ENCODE measurements around the gene OVCA2.

OVCA2 gene

DNA sequence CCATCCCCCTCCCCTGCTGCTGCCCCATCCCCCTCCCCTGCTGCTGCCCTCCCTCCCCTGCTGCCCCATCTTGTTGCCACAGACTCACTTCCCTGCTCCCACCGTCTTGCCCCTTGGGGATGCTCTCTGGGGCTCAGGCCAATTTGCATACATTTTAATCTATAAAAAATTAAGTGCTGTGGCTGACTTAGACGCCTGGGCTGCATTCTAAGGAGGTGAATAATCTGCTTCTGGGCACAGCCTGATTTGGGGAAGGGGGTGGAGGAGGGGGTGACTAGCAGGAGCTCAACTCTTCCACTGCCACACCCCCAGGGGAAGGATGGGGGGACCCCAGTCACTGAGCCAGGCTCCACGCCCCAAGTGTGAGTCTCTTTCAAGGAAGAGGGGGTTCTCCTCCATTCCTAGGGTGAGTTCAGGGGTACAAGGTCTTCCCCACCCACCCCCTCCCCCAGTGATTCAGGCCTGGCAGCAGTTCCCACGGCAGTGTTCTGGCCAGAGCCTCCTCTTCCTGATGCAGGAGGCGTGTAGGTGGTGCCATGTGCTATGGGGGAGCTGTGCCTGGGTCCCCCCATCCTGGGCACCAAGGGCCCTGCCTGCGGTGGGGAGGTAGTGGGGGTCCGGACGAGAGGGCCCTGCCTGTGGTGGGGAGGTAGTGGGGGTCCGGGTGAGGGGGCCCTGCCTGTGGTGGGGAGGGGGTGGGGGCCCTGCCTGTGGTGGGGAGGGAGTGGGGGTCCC, 6.8 kb upstream of the OVCA2 start:
- DNase-seq, result no peak

DNA sequence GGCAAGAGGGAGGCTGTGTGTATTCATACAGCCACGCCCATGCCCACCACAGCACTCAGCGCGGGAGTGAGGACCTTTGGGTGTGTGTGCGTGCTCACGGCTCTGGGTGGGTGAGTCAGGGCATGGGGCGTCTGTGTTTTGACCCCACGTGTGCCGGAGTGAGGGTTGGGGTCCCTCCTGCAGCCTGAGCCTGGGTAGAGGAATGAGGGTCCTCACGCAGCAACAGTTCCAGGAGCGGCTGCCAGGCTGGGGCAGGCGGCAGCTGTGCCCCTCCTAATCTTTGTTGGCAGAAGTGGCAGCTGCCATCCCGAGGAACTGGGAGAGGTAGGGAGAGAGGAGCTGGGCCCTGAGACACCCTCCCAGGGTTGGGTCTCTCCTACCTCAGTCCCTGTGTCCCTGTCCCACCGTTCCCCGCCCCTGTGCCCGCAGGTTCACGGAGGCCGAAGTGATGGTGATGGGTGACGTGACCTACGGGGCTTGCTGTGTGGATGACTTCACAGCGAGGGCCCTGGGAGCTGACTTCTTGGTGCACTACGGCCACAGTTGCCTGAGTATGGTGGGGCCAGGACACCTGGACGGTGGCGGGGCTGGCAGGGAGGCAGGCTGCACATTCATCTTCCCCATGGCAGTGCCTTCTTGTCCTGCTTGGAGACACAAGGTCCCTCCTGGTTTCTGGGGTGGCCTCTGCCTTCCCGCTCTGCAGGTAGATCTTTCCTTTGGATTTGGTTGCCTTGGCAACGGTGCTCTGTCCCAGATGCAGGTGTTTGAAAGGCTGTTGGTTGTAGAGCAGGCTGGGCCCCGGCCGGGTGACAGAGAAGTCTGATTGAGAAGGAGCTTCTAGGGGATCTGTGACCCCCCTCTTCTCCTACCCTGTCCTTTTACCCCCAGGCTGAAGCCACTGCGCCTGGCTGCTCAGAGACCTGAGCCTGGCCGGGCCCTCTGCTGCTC, 6.0 kb upstream of the OVCA2 start:
- DNase-seq, result no peak

DNA sequence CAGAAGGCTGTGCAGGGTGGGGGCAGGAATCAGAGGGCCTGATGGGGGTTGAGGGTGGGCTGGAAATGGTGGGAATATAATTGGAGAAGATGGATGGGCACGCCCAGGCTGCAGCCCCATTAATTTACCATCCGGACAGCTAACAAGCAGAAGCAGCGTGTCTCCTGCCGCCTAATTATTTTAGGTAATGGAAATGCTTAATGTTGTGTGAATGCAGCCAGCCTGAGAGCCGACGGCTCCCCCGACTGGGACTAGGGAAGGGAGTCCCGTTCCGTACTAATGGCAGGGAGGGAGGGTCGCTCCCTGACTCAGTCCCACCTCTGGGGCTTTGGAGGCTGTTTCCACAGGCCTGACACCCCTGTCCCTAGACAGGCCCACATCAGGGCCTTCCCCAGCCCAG, 4.7 kb upstream of the OVCA2 start:
- no peak for DNase-seq

DNA sequence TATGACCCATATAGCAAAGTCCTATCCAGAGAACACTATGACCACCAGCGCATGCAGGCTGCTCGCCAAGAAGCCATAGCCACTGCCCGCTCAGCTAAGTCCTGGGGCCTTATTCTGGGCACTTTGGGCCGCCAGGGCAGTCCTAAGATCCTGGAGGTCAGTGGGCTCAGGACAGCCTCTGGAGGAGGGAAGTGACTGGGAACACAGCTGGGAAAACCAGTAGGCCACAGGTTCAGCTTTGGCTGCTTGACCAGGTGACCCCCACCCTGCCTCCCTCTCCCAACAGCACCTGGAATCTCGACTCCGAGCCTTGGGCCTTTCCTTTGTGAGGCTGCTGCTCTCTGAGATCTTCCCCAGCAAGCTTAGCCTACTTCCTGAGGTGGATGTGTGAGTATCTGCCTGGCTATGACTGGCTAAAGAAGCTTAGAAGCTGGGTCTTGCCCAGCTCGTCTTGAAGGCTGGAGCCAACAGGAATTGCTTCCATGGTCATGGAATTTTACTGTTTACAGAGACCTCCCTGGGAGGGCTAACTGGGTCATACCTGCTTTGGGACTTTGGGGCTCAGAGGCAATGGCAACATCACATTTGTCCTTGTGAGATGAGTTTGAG, 1.5 kb upstream of the OVCA2 start:
- no peak for DNase-seq

DNA sequence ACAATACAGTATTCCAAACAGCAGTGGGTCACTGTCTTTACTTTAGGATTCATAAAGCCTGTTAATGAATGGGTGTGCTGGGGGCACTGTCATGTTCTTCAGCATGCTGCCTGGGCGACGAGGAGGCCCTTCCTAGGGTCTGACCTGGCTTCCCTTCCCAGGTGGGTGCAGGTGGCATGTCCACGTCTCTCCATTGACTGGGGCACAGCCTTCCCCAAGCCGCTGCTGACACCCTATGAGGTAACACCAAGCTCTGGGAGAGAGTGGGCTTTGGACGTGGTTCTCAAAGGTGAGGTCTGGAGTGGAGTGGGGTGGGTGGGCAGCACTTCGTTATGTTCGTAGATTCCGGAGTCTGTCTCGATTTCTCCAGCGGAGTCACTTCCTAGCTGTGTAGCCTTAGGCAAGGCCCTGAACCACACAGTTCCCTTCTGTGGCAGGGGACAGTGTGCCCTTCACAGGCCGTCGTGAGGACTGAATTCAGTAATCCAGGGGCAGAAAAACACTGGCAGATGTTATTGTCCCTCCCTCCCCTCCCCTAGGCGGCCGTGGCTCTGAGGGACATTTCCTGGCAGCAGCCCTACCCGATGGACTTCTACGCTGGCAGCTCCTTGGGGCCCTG, 771 bp upstream of the OVCA2 start:
- DNase-seq, result peak; percentile 57

DNA sequence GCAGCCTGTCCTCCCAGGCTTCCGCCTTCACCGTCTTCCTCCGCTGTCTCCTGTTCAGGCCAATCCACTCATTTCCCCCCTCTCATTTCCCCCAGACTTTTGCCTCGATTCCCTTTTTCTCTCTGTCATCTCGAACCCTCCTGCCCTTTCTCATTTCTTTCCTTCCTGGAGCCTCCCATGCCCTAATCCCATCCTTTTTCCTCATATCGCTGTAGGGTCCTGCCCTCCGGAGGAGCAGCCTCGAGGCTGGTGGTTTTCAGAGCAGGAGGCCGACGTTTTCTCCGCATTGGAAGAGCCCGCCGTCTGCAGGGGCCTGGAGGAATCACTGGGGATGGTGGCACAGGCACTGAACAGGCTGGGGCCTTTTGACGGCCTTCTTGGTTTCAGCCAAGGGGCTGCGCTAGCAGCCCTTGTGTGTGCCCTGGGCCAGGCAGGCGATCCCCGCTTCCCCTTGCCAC, 597 bp downstream of the OVCA2 start:
- no peak for DNase-seq

DNA sequence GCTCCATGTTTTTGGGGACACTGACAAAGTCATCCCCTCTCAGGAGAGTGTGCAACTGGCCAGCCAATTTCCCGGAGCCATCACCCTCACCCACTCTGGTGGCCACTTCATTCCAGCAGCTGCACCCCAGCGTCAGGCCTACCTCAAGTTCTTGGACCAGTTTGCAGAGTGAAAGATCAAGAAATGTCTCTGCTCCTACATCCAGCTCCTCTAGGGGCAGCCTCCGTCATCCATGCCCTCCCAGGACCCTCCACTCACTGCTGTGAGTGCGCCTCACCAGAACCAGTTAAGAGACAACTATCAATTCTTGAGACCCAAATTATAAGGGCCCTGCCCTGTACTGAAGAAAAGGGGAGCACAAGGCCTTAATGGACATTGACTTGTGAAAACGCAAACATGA, 1.1 kb downstream of the OVCA2 start:
- DNase-seq, result no peak

DNA sequence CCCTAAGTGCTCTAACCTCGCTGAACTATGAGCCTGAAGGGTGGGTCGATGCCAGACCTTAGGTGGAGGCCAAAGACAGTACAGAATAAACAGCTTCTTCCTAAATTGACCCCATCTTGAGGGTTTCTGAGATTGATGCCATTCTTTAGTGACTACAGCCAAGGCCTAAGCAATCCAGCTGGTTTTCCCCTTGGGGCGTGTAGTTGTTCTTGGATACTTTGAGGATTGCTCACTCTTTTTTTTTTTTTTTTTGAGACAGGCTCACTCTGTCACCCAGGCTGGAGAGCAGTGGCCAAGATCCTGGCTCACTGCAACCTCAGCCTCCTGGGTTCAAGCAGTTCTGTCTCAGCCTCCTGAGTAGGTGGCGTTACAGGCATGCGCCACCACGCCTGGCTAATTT, 2.0 kb downstream of the OVCA2 start:
- no peak for DNase-seq

DNA sequence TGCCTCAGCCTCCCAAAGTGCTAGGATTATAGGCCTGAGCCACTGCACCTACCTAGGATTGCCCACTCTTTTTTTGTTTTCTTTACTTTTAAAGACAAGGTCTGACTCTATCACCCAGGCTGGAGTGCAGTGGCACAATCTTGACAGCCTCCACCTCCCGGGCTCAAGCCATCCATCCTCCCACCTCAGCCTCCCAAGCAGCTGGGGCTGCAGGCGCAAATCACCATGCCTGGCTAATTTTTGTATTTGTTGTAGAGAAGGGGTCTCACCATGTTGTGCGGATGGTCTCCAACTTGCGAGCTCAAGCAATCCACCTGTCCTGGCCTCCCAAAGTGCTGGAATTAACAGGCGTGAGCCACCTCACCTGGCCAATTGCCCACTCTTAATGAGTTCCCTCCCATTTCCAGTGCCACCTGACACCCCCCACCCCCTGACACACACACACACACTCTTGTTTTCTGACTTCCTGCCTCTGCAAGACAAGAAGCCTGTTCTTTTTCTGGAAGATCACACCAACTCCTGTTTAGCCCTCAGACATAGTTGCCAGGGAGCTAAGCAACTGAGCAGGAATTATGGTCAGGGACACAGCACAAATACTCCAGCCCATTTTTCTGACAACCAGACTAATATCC, 2.6 kb downstream of the OVCA2 start:
- no peak for DNase-seq

DNA sequence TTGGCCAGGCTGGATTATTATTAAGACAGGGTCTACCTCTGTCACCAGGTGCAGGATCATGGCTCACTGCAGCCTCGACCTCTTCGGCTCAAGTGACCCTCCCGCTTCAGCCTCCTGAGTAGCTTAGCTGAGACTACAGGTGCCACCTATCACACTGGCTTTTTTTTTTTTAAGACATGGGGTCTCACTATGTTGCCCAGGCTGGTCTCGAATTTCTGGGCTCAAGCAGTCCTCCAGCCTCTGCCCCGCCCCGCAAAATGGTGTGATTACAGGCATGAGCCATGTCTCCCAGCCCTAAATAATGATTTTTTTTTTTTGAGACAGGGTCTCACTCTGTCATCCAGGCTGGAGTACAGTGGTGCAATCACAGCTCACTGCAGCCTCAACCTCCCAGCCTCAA, 5.8 kb downstream of the OVCA2 start:
- no peak for DNase-seq

DNA sequence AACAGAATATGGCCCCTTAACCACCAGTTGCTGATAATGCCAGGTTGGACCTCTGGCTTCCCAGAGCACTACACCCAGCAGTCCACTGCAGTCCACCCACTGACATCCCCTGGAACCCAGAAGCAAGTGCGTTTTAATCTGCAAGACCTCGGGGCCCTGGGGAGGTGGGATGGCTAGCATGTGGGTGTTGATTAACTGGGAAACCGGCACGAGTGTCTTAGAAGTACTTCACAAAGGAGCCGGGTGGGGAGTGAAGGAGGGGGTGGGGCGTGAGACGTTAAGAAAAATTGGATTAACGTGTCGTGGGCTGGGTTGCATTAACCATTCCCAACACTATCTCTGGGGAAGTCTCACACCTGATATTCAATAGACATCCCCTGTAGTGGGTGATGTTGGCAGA, 7.0 kb downstream of the OVCA2 start:
- DNase-seq, result no peak

DNA sequence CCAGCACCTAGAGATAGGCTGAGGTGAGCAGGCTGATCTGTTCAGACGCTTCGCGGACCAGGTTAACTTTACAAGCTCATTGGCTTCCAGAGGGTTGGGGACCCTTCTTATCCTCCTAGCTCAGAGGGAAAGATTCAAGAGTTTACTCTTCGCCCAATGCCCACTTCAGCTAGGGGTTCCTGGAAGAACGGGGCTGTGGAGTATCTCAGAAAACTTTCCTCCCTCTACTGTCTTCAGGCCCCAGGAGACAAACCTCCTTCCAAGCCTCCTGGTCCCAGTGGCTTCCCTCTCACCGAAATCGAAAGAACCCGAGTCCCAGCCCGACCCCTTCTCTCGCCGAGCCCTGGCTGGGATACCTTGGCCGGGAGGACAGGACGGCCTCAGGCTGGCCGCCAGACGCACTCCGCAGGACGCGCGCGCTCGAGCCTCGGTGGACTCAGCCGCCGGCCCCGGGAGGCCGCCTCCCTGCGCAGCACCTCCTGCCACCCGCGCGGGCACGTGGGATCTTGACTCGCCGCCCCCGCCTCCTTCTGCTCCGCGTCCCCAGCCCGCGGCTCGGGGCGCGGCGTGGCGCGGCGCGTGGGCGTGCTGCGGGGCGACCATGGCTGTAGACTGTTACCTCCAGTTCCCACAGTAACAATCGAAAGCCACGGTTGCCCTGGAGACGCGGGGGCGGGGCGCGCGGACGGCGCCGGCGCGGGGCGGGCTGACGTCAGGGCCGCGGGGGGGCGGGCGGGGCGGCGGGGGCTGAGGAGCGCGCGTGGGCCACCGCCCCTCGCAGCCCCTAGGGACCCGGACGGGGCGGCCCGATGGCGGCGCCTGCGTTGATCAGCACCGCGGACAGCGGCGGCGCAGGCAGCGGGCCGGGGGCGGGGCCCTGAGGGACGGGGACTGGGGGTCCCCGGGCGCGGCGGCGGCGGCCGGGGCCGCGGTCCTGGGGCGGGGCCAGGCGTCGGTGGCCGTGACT, 7.8 kb downstream of the OVCA2 start:
- peak; percentile 65 for DNase-seq

DNA sequence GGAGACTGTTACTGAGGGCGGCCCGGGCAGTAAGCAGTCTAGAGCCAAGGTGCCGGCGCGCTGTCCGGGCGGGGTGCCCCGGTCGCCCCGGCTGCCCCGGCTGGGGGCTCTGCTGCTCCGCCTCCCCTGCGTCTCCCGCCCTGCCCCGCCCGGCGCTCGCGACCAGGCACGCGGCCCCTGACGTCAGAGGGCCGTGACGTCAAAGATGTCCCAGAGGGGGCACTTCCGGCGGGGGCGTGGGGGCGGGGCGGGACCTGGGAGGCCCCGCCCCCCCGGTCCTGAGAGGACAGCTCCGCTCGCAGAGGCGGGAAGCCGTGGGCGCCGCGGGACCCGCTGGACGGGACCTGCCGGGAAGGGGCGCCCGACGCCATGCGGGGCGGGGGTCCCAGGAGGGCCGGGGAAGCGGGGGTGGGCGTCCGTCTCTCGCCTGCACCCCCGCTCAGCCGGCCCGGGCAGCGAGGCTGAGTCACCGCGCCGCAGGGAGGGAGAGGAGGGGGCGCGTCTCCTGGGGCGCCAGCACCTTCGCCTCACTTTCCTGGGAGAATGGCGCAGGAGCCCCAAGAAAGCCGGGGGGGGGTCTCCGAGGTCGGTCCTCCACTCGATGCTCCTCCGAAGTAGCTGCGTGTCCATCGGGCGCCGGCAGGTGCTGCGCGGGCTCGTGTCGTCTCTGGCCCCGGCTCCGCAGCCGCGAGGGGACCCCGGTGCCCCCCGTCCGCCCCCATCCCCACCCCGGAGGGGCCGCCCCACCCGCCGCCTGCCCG, 8.7 kb downstream of the OVCA2 start:
- peak; percentile 46 for DNase-seq

DNA sequence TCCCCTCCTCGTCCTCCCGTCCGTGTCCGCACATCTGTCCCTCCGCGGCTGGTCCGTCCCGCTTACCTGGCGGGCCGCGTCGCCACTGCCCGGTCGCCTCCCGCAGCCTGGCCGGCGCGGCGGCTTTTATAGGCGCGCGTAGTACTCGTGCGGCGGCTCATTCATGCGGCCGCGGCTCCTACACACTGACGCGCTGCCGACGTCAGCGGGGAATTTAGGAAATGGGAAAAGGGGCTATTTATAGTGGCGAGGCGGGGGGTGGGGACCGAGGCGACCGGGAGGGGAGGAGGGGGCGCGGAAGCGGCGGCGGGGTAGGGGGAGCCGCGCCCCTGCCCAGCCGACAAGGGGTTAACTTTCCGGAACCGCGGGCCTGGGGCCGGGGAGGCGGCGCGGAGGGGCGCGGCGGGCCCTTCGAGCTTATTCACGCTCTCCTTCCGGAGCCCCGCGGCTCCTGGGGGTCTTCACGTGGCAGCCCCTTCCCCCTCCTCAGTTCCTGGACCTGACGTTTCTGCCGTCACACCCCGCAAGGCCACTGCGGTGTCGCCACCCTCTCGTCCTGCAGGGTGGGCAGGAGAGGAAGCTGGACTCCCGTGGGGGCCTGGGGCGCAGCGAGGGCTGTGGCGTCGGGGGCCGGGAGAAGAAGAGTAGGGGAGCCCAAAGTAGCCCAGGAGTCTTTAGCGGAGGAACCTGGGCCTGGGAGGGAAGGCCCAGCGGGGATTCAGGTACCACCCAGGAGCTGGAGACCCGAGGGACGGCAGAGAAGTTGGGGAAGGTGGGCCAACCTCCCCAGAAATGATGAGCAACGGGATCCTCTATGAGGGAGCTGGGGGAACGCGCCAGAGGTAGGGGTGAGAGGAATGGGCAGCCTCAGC, 9.5 kb downstream of the OVCA2 start:
- DNase-seq, result no peak

DNA sequence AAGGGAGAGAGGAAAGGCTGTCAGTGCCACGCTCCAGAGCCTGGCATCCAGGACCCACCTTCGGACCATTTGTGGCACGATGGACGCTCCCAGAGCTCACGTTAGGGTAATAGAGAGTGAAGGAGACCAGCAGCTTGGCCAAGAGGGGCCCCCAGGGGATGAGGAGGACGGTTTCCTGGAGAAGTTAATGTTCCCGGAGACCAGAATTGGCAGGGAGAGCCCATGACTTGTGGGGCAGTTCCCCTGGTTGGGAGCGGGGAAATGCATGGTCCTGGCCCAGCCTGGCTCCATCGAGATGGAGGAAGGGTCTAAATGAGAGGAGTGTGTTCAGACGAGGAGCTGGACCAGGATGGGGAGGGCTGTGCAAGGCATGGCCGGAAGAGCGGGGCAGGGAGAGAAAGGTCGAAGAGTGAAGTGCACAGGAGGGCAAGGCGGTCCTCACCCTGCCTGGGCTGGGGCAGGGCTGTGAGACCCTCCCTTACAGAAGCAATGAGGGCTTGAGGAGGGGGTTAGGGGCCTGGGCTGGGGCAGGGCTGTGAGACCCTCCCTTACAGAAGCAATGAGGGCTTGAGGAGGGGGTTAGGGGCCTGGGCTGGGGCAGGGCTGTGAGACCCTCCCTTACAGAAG, 10.2 kb downstream of the OVCA2 start:
- no peak for DNase-seq

DNA sequence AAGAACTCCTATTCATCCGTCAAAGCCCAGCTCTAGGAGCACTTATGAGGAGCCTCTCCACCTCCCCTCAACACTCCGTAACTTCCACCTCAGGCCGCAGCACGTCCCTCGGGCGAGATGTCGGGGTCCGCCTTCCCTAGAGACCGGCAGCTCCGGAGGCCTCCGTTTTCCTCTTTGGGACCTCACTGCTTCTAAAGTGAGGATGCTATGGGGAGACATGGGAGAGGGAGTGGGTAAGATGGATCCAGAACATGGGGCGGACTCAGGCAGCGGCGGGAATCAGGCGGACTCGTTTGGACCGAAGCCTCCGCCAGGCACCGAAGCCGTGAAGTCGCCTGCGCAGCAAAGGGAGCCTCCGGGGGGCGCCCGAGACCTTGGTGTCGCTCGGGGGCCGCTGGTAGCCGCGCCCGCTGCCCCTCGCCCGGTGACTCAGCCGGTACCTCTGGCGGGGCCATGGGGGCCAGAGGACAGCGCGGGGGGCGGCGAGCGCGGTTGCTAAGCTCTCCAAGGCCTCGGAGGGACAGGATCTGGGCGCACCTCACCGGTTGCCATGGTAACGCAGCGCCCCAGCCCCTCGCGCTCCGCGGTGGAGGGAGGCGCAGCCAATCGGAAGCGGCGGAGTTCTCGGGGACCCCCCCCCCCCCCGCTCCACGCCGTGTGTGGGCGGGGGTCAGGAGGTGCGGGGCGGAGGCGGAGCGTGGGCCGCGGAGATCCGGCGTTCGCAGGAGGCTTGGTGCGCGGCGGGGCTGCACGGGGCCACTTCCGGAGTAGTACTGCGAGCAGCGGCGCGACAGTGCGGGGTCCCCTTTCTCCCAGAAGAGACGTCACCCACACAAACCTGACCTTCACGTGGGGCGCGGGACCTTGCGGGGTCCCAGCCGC, 11.8 kb downstream of the OVCA2 start:
- peak; percentile 52 for DNase-seq

DNA sequence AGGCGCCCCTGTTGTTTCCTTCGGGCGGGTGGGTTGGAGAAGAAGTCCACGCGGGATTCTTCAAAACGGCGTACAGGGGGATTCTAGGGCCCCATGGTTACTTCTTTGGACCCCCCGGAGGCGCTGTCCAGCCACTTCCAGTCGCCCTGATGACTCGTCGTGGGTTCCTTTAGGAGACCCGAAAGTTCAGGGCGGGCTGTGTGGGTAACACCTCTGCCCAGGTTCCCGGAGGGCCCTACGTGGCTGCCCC, 12.4 kb downstream of the OVCA2 start:
- no peak for DNase-seq

DNA sequence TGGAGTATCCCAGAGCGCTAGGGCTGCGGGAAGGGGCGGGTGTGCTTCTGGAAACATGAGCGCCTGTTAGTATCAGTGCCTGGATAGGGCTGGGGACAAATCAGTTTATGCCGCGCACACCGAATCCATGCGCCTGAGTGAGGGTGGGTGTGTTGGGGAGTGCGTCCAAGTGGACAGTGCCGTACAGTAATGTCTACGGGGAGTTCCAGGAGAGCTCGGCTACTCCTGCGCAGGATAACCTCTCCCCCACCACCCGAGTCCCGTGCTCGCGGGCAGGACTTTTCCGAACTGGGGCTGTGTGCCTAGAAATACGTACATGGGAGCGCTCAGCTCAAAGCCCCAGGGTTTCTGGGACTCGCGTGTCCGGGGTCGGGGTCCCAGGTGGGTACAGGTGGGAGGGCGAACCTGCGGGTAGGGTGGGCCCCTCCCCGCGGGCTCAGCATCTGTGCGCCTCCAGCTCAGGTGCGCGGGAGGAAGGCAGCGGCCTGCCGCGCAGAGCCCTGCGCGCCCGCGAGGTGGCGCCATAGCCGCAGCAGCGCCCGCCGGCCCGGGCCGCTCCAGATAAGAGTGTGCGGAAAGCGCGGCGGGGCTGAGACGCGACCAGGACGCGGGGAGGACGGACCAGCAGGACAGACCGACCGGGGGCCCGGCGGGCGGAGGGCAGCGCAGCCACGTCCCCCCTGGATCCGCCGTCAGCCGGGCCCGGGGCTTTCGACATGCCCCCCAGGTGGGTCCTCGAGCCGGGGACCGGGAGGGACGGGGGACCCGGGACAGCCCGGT, 12.9 kb downstream of the OVCA2 start, which contains the start of gene HIC1:
TSS of gene HIC1 (plus strand) at position 592 of the 780 bp plus-strand sequence. CDS start 1,588 bp downstream, outside the sequence.
- DNase-seq, result peak; percentile 58

All from DMS79 treated with DMSO at 0.1 percent for 48 hours (cell line).